Esophagus squamous epithelium (tissue), 5 donors: ENCODE measurements around the gene PFKL. TPM values are rescaled to one million over a fixed set of nuclear protein-coding genes. Genes with fewer than 3 reads are reported as not detected.
"Not testable (repeated sequence)": the region's sequence is repeated elsewhere in the genome, so short reads cannot be mapped to it uniquely, and the experiment has no call there.

Source experiments
- DNase-seq: peaks from one replicate; lab custom pipeline; 2025; lab: John Stamatoyannopoulos, UW
- H3K27ac ChIP-seq, 4 donors: fragments of 200-600 bp; sonication (generic); one replicate each; pipeline ENCODE4 v1.5.1; 2016 to 2019; ENCODE audit warnings: mild to moderate bottlenecking in 1 of 4
- H3K27me3 ChIP-seq, 4 donors: fragments of 200-600 bp; sonication (generic); 1 replicate in 3 of 4; 2 replicates in 1 of 4; pipeline versions ENCODE4 v1.5.1 to v1.6.0; 2017 to 2021; ENCODE audit warnings: antibody characterized with exemption in 1 of 4
- H3K36me3 ChIP-seq, 3 donors: fragments of 200-600 bp; sonication (generic); one replicate each; pipeline ENCODE4 v1.5.1; 2016 to 2019
- H3K4me1 ChIP-seq, 3 donors: fragments of 200-600 bp; sonication (generic); one replicate each; pipeline ENCODE4 v1.5.1; 2017 to 2019
- H3K4me3 ChIP-seq, 4 donors: fragments of 200-600 bp; sonication (generic); 1 replicate in 3 of 4; 2 replicates in 1 of 4; pipeline ENCODE4 v1.5.1; 2016 to 2019; ENCODE audit warnings: mild to moderate bottlenecking in 2 of 4, moderate library complexity in 1 of 4
- H3K9me3 ChIP-seq, 3 donors: fragments of 200-600 bp; sonication (generic); one replicate each; pipeline ENCODE4 v1.5.1; 2016 to 2019
- POLR2A ChIP-seq, 4 donors: fragments of 450-650 bp; IDR thresholded peaks; one replicate each; pipeline ENCODE4 v1.6.1; 2017; ENCODE audit warnings: antibody characterized with exemption in 4 of 4, mild to moderate bottlenecking in 4 of 4, moderate library complexity in 3 of 4
- WGBS, 2 donors: methylation state at CpG; one replicate each; pipeline ENCODE4 v1.1.5; 2018; 5-methylcytosine and 5-hydroxymethylcytosine counted together
- intact Hi-C: fragments of 100-400 bp; cut with DNase I; formaldehyde crosslinking; loops from one replicate; pipeline ENCODE4 v1.15.0; 2022
- total RNA-seq, 4 donors: library from RNA; depleted of rRNA; stranded (reverse); fragments of >200 nt; gene quantifications; one replicate each; pipeline ENCODE4 v1.1.0, GENCODE V29; 2016
- TF ChIP-seq, protein P1 (sequence below), 6 experiments: fragments of 450-650 bp in 4 of 6; fragments of 200-600 bp in 2 of 6; sonication (generic) in 2 of 6; IDR thresholded peaks; one replicate each; pipeline ENCODE4 v1.5.1; 2016 to 2019; ENCODE audit warnings: antibody characterized with exemption in 6 of 6, mild to moderate bottlenecking in 4 of 6, moderate library complexity in 4 of 6
- donor health status: DM: yes; HTN: yes; CAD: no.

Gene PFKL
- total RNA-seq, 4 donors from 2014 or later: 81.3 to 135 (median 94.6) TPM

GRCh38 chr21:44359396-44359795 lies 59.5 kb downstream of the PFKL start:
- Histone ChIP-seq H3K27me3 (no peaks in the 10 kb centered on the region), H3K4me1 (no peaks in the 10 kb centered on the region), H3K36me3 (no peaks in the 10 kb centered on the region), H3K9me3 (no peaks in the 10 kb centered on the region), H3K4me3 (no peak overlapping the region), H3K27ac (no peak overlapping the region)
- no peak for DNase-seq
- TF ChIP-seq POLR2A (IDR thresholded peaks at IDR 0.05): no peak
- 68 to 81% methylated on average over 8 of the region's 8 CpGs for WGBS, 2 donors
- intact Hi-C loops: no loop called here

DNA sequence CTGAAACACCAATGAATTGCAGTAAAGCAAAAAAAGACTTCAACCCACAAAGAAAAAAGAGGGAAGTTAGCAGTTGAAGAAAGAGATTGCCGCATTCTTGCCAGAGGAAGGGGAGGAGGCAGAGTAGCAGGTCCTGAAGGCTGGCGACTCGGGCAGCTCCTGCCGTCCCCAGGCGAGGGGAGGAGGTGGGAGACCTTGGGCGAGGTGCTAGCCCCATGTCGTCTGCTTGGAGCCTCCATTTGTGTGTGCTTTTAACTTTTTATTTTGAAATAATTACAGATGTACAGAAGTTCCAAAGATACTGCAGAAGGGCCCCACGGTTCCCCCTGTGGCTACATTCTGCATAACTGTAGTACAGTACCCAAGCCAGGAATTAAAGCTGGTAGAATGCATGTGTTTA lies 60.3 kb downstream of the PFKL start:
- intact Hi-C loops: no loop called here
- Histone ChIP-seq H3K4me3 (no peak overlapping the region), H3K9me3 (no peaks in the 10 kb centered on the region), H3K27ac (no peak overlapping the region), H3K36me3 (no peaks in the 10 kb centered on the region), H3K4me1 (no peaks in the 10 kb centered on the region), H3K27me3 (no peaks in the 10 kb centered on the region)
- DNase-seq: no peak
- TF ChIP-seq, protein P1, sequence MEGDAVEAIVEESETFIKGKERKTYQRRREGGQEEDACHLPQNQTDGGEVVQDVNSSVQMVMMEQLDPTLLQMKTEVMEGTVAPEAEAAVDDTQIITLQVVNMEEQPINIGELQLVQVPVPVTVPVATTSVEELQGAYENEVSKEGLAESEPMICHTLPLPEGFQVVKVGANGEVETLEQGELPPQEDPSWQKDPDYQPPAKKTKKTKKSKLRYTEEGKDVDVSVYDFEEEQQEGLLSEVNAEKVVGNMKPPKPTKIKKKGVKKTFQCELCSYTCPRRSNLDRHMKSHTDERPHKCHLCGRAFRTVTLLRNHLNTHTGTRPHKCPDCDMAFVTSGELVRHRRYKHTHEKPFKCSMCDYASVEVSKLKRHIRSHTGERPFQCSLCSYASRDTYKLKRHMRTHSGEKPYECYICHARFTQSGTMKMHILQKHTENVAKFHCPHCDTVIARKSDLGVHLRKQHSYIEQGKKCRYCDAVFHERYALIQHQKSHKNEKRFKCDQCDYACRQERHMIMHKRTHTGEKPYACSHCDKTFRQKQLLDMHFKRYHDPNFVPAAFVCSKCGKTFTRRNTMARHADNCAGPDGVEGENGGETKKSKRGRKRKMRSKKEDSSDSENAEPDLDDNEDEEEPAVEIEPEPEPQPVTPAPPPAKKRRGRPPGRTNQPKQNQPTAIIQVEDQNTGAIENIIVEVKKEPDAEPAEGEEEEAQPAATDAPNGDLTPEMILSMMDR (IDR thresholded peaks at IDR 0.05): no peak
- no peak for TF ChIP-seq POLR2A (IDR thresholded peaks at IDR 0.05)
- WGBS, 2 donors: 46 to 58% methylated on average over 8 of the region's 8 CpGs

DNA sequence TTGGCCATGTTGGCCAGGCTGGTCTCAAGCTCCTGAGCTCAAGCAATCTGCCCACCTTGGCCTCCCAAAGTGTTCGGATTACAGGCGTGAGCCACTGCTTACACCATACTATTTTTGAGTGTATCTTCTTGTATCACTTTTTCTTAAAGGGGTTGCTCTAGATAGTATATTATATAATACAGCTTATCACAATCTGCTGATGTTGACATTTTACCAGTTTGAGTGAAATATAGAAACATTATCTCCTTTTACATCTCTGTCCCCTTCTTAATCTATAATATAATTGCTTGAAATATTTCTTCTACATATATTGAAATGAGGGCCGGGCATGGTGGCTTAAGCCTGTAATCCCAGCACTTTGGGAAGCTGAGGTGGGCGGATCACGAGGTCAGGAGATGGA lies 62.0 kb downstream of the PFKL start:
- H3K27ac ChIP-seq, H3K4me3 ChIP-seq, intact Hi-C loops, H3K9me3 ChIP-seq, H3K36me3 ChIP-seq, H3K4me1 ChIP-seq, DNase-seq: not testable (repeated sequence)
- 87 to 88% methylated on average over 5 of the region's 5 CpGs for WGBS, 2 donors
- H3K27me3 ChIP-seq: peaks cover 0 to 12% (median 0%) of the 10 kb centered on the region in 4 donors

- Histone ChIP-seq H3K4me3 (no peak overlapping the region), H3K4me1 (no peaks in the 10 kb centered on the region), H3K27ac (no peak overlapping the region), H3K9me3 (no peaks in the 10 kb centered on the region), H3K27me3 (peaks cover 0 to 22% (median 0%) of the 10 kb centered on the region in 4 donors), H3K36me3 (no peaks in the 10 kb centered on the region)
- no peak for DNase-seq
- TF ChIP-seq, protein P1 (IDR thresholded peaks at IDR 0.05): no peak
- no peak for TF ChIP-seq POLR2A (IDR thresholded peaks at IDR 0.05)
- WGBS, 2 donors: 92 to 93% methylated on average over 1 of the region's 1 CpG
- intact Hi-C loops: no loop called here
Observed at GRCh38 chr21:44363278-44363677, 63.4 kb downstream of the PFKL start.

- intact Hi-C loops: no loop called here
- H3K27me3 ChIP-seq: peaks cover 0 to 33% (median 0%) of the 10 kb centered on the region in 4 donors
- no peak for DNase-seq
- H3K4me3 ChIP-seq: no peak overlapping the region
- H3K9me3 ChIP-seq: no peaks in the 10 kb centered on the region
- peaks cover 0 to 5% (median 0%) of the 10 kb centered on the region in 3 donors for H3K4me1 ChIP-seq
- WGBS, 2 donors: 82 to 83% methylated on average over 10 to 20 of the region's 22 CpGs
- H3K27ac ChIP-seq: no peak overlapping the region
- no peaks in the 10 kb centered on the region for H3K36me3 ChIP-seq
- TF ChIP-seq, protein P1 (IDR thresholded peaks at IDR 0.05): no peak
- no peak for TF ChIP-seq POLR2A (IDR thresholded peaks at IDR 0.05)
Observed at GRCh38 chr21:44364151-44365053, 64.5 kb downstream of the PFKL start.

DNA sequence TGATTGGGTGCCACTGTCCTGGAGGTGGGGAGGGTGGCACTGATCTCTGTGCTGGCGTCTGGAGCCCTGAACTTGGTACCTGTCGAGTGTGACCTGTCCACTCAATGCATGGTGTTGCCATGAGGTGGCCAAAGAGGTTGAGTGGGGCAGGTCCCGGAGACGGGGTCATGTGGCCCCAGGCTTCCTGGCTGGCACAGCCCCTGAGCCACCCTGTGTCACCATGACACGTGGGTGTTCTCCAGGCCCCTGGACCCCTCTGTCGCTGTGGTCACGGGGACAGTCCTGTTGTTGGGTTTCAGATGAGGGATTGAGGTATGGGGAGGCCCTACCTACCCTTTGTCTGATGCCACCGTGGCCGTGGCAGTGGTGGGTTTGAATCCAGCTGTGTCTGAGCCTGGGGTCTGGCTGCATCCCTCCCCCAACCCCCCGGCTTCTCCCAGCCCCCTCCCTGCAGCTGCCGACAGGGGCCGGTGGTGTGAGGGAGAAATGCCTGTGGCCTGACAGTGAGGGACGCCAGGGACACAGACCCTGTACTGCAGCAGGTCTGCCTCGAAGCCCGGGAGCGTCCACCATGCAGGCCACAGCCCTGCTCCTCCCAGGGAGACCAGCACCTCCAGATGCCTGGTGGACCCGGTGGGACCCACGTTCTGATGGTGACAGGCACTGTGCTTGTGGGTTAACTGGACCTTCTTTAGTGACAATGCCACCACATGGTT lies 65.6 kb downstream of the PFKL start:
- intact Hi-C loops: no loop called here

More for the DNA sequence above, 65.6 kb downstream of the PFKL start:
- Histone ChIP-seq H3K4me1 (peaks cover 0 to 12% (median 0%) of the 10 kb centered on the region in 3 donors), H3K27ac (no peak overlapping the region), H3K36me3 (no peaks in the 10 kb centered on the region), H3K27me3 (peaks cover 0 to 41% (median 0%) of the 10 kb centered on the region in 4 donors), H3K4me3 (no peak overlapping the region), H3K9me3 (no peaks in the 10 kb centered on the region)
- TF ChIP-seq, protein P1 (IDR thresholded peaks at IDR 0.05): no peak
- TF ChIP-seq POLR2A (IDR thresholded peaks at IDR 0.05): no peak
- WGBS, 2 donors: 77 to 88% methylated on average over 7 to 10 of the region's 18 CpGs
- DNase-seq: no peak
